ENCODE measurements around the gene SMPX.

SMPX gene

DNA sequence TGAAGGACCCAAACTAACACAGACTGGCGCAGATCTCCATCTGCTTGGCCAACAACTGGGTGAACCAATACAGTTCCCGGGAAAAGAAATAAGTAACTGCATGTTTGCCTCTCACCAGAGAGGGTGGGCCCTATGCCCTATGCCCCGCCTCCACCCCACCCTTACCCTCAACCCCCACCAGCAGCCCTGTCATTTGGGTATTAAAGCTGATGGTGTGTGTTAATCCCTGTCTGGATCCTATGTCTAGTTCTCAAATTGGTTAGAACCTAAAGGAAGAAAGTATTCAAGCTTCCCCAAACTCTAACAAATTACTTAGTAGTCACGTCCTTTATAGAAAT, 19.0 kb downstream of the SMPX start:
- H3K27ac ChIP-seq (replicated peaks), result no peak overlapping the region
- no peak for TF ChIP-seq SPI1 (IDR thresholded peaks at IDR 0.05; ENCODE audit: borderline replicate concordance, low read depth)
- TF ChIP-seq POLR2AphosphoS5 (IDR thresholded peaks at IDR 0.05; ENCODE audit: low read depth), result no peak
- TF ChIP-seq, protein P1, sequence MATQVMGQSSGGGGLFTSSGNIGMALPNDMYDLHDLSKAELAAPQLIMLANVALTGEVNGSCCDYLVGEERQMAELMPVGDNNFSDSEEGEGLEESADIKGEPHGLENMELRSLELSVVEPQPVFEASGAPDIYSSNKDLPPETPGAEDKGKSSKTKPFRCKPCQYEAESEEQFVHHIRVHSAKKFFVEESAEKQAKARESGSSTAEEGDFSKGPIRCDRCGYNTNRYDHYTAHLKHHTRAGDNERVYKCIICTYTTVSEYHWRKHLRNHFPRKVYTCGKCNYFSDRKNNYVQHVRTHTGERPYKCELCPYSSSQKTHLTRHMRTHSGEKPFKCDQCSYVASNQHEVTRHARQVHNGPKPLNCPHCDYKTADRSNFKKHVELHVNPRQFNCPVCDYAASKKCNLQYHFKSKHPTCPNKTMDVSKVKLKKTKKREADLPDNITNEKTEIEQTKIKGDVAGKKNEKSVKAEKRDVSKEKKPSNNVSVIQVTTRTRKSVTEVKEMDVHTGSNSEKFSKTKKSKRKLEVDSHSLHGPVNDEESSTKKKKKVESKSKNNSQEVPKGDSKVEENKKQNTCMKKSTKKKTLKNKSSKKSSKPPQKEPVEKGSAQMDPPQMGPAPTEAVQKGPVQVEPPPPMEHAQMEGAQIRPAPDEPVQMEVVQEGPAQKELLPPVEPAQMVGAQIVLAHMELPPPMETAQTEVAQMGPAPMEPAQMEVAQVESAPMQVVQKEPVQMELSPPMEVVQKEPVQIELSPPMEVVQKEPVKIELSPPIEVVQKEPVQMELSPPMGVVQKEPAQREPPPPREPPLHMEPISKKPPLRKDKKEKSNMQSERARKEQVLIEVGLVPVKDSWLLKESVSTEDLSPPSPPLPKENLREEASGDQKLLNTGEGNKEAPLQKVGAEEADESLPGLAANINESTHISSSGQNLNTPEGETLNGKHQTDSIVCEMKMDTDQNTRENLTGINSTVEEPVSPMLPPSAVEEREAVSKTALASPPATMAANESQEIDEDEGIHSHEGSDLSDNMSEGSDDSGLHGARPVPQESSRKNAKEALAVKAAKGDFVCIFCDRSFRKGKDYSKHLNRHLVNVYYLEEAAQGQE (IDR thresholded peaks at IDR 0.05; ENCODE audit: insufficient replicate concordance, low read depth), result no peak
- TF ChIP-seq, protein P2, sequence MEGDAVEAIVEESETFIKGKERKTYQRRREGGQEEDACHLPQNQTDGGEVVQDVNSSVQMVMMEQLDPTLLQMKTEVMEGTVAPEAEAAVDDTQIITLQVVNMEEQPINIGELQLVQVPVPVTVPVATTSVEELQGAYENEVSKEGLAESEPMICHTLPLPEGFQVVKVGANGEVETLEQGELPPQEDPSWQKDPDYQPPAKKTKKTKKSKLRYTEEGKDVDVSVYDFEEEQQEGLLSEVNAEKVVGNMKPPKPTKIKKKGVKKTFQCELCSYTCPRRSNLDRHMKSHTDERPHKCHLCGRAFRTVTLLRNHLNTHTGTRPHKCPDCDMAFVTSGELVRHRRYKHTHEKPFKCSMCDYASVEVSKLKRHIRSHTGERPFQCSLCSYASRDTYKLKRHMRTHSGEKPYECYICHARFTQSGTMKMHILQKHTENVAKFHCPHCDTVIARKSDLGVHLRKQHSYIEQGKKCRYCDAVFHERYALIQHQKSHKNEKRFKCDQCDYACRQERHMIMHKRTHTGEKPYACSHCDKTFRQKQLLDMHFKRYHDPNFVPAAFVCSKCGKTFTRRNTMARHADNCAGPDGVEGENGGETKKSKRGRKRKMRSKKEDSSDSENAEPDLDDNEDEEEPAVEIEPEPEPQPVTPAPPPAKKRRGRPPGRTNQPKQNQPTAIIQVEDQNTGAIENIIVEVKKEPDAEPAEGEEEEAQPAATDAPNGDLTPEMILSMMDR (IDR thresholded peaks at IDR 0.05; ENCODE audit: insufficient read depth, low read length), result no peak
- TF ChIP-seq GABPA (IDR thresholded peaks at IDR 0.05; ENCODE audit: low read depth), result no peak
- no peak overlapping the region for H3K4me3 ChIP-seq (replicated peaks; ENCODE audit: insufficient read depth, low read length)
- no peak for DNase-seq (ENCODE audit: low read depth in 1 of 2, low spot score in 1 of 2)
- peaks cover 3% of the 10 kb centered on the region for H3K27me3 ChIP-seq (ENCODE audit: insufficient read depth, poor library complexity, severe bottlenecking)

DNA sequence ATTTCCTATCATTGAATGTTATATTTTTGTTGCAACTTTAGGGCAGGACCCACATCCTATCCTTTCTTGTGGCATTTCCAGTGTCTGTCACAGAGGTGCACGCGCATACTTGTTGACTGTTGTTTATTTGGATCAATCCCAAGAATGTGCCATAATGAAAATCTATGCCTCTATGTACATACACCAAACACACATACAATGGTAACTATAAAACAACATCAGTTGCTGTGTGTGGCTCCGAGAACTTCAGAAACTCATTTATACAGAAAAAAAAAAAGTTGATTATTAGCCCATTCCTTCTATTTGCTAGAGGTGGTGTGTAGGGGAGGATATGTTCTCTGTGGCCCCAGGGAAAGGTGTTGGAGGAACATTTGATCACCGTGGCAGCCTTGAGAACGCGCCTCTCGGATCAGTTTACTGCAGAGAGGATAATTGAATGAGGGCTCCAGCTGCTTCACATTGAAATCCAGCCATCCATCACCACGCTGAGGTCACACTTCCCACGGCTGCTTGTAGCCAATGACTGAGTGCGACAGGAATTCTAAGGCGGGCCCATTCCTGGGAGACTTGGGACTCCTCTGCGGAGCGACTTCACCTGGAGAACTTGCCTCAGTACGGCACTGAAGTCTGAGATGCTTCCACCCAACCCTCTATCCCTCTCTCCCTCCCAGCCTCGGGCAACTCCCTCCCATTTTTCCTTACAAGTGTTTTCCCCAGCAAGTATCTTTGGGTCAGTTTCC, 19.5 kb downstream of the SMPX start:
- DNase-seq (ENCODE audit: low read depth in 1 of 2, low spot score in 1 of 2), result no peak
- Histone ChIP-seq H3K27ac (replicated peaks) (no peak overlapping the region), H3K4me3 (replicated peaks; ENCODE audit: insufficient read depth, low read length) (no peak overlapping the region), H3K27me3 (ENCODE audit: insufficient read depth, poor library complexity, severe bottlenecking) (peaks cover 3% of the 10 kb centered on the region)
- TF ChIP-seq, protein P1 (IDR thresholded peaks at IDR 0.05; ENCODE audit: insufficient replicate concordance, low read depth), result no peak
- TF ChIP-seq, protein P2 (IDR thresholded peaks at IDR 0.05; ENCODE audit: insufficient read depth, low read length), result no peak
- TF ChIP-seq GABPA (IDR thresholded peaks at IDR 0.05; ENCODE audit: low read depth) (no peak), POLR2AphosphoS5 (IDR thresholded peaks at IDR 0.05; ENCODE audit: low read depth) (no peak), SPI1 (IDR thresholded peaks at IDR 0.05; ENCODE audit: borderline replicate concordance, low read depth) (no peak)

DNA sequence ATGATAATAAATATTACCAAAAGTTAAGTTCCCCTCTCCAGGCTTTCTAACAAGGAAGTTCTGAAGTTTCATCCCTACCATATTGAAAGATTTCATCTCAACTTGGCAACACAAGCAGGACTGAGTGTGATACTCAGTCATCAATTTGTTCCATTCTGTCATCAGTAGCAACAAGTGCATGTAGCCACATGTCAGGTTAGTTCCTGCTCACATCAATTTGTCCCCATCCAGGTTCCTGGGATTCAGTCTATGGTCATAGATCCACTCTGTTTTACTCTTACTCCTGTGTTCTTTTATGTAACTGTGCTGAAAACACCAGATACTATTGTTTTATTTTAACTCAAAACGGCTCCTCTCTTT, 22.2 kb downstream of the SMPX start:
- Histone ChIP-seq H3K27ac (replicated peaks) (no peak overlapping the region), H3K4me3 (replicated peaks; ENCODE audit: insufficient read depth, low read length) (no peak overlapping the region), H3K27me3 (ENCODE audit: insufficient read depth, poor library complexity, severe bottlenecking) (peaks cover 3% of the 10 kb centered on the region)
- TF ChIP-seq, protein P2 (IDR thresholded peaks at IDR 0.05; ENCODE audit: insufficient read depth, low read length), result no peak
- TF ChIP-seq GABPA (IDR thresholded peaks at IDR 0.05; ENCODE audit: low read depth) (no peak), POLR2AphosphoS5 (IDR thresholded peaks at IDR 0.05; ENCODE audit: low read depth) (no peak), SPI1 (IDR thresholded peaks at IDR 0.05; ENCODE audit: borderline replicate concordance, low read depth) (no peak)
- TF ChIP-seq, protein P1 (IDR thresholded peaks at IDR 0.05; ENCODE audit: insufficient replicate concordance, low read depth), result no peak
- DNase-seq (ENCODE audit: low read depth in 1 of 2, low spot score in 1 of 2), result no peak

Measured in HL-60 (cell line).